SJCRH30 (cell line): ENCODE measurements around the gene ZNF580. TPM values are rescaled to one million over a fixed set of nuclear protein-coding genes. Genes with fewer than 3 reads are reported as not detected.

Experiments used
- DNase-seq, 2 experiments: peaks; one replicate each; pipeline ENCODE4 v3.0.0-alpha.2; 2015 to 2020
- H3K27ac ChIP-seq: fragments of 250-450 bp; sonication (Bioruptor Pico); 2 replicates; pipeline ENCODE4 v1.5.1; 2020; ENCODE audit warnings: mild to moderate bottlenecking, moderate library complexity
- H3K27me3 ChIP-seq: fragments of 250-450 bp; sonication (Bioruptor Pico); 2 replicates; pipeline ENCODE4 v1.5.1; 2020; ENCODE audit warnings: mild to moderate bottlenecking, moderate library complexity
- H3K36me3 ChIP-seq: fragments of 250-450 bp; sonication (Bioruptor Pico); 2 replicates; pipeline ENCODE4 v1.5.1; 2020; ENCODE audit warnings: mild to moderate bottlenecking, moderate library complexity
- H3K4me1 ChIP-seq: fragments of 250-450 bp; sonication (Bioruptor Pico); 2 replicates; pipeline ENCODE4 v1.5.1; 2020; ENCODE audit warnings: mild to moderate bottlenecking, moderate library complexity
- H3K4me3 ChIP-seq: fragments of 250-450 bp; sonication (Bioruptor Pico); 2 replicates; pipeline ENCODE4 v1.5.1; 2020; ENCODE audit warnings: mild to moderate bottlenecking, moderate library complexity
- H3K9me3 ChIP-seq: fragments of 250-450 bp; sonication (Bioruptor Pico); replicated peaks from 2 replicates; pipeline ENCODE4 v1.5.1; 2020; ENCODE audit warnings: mild to moderate bottlenecking, moderate library complexity
- total RNA-seq: library from RNA; depleted of rRNA; stranded (reverse); fragments of >200 nt; shearing (Covaris generic); gene quantifications from 2 replicates; pipeline ENCODE4 v1.2.3, GENCODE V29; 2014; rRNA removed

Gene ZNF580, protein sequence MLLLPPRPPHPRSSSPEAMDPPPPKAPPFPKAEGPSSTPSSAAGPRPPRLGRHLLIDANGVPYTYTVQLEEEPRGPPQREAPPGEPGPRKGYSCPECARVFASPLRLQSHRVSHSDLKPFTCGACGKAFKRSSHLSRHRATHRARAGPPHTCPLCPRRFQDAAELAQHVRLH
- 7.9 and 8.0 TPM in 2 replicates for total RNA-seq

GRCh38 chr19:55640577-55641425, at the start of gene ZNF580:
Gene ZNF580 (plus strand): TSS chr19:55641002. CDS start chr19:55642509, 1,507 bp downstream.
- peak within 1 kb of the TSS; percentile 84 for H3K4me3 ChIP-seq
- peak; percentile 75 to 80 for DNase-seq
- H3K36me3 ChIP-seq: peaks cover 13% of the 10 kb centered on the region
- peaks cover 9% of the 10 kb centered on the region; the same call in 1 of the 2 replicates for H3K4me1 ChIP-seq
- peak within 1 kb of the TSS; percentile 51 for H3K27ac ChIP-seq
- H3K27me3 ChIP-seq: no peaks in the 10 kb centered on the region
- no peaks in the 10 kb centered on the region for H3K9me3 ChIP-seq

DNA sequence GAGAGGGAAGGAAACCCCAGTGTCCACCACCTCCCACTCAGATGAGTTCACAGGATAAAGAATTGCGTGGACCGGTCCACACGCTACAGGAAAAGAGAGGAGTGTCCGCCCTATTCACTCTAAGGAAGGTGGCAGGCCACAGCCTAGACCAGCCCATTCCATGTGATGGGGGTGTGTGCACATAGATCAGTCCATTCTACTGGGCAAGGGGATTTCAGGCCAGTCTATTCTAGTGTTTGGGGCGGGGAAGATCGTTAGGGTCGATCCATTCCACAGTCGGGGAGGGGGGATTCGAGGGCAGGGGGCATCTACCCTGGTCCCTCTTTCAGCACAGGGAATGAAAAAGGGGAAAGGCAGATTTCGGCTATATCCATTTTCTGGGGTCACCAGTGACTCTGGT, 49.2 kb upstream of the ZNF580 start:
- H3K9me3 ChIP-seq: no peaks in the 10 kb centered on the region
- H3K27me3 ChIP-seq: no peaks in the 10 kb centered on the region
- H3K4me1 ChIP-seq: peaks cover 5% of the 10 kb centered on the region
- H3K4me3 ChIP-seq: no peak overlapping the region
- peaks cover 22% of the 10 kb centered on the region for H3K36me3 ChIP-seq
- no peak for DNase-seq
- H3K27ac ChIP-seq: no peak overlapping the region

DNA sequence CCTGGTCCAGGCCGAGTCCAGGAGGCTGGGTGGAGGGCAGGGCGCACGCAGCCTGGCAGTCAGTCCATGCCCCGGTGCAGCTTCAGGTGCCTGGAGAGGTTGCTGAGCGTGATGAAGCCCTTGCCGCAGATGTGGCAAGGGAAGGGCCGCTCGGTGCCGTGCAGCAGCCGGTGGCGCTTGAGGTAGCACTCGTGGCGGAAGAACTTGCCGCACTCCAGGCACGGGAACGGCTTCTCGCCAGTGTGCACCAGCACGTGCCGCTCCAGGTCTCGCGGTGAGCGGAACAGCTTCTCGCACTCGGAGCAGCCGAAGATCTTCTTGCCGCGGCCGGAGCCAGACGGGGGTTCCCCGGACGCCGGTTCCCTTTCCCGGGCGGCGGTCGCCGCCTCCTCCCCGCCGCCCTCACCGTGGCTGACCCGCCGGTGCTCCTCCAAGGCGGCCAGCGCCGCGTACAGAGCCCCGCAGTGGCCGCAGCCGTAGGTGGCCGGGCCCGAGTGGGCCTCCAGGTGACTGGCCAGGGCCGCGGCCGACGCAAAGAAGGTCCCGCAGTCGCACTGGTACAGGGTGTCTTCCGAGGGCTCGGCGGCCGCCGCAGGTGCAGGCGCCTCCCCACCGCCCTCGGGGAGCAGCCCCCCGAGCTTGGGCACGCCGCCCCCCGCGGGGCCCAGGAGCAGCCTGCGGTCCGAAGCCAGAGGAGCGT, 48.3 kb upstream of the ZNF580 start:
- Histone ChIP-seq H3K27me3 (no peaks in the 10 kb centered on the region), H3K27ac (no peak overlapping the region), H3K9me3 (no peaks in the 10 kb centered on the region), H3K4me1 (no peaks in the 10 kb centered on the region), H3K36me3 (peaks cover 26% of the 10 kb centered on the region), H3K4me3 (no peak overlapping the region)
- no peak for DNase-seq

DNA sequence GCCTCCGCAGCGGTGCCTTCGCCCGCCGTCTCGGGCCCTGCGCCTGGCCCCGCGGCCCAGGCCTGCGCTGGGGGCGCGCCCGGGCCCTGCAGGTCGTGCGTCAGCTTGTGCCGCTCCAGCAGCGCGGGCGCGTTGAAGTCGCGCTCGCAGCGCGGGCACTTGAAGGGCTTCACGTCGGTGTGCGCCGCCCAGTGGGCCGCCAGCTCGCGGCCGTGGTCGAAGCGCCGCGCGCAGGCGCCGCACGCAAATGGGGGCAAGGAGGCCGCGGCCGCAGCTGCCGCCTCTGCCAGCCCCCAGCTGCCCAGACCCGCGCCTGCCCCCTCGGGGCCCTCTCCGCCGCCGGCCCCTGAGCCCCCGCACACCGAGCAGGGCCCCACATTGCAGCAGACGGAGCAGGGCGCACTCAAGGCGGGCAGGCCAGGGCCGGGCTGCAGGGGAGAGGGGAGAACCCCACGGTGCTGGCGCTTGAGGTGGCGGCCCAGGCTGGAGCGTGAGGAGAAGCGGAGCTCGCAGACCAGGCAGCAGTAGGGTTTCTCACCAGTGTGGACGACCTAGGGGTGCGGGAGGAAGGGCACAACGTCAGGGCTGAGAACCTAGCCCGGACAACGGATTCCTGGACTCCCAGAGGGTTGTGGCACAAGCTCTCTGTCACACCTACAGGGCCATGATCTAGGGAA, 47.6 kb upstream of the ZNF580 start:
- Histone ChIP-seq H3K36me3 (peaks cover 26% of the 10 kb centered on the region), H3K9me3 (no peaks in the 10 kb centered on the region), H3K27ac (no peak overlapping the region), H3K4me3 (no peak overlapping the region), H3K27me3 (no peaks in the 10 kb centered on the region), H3K4me1 (no peaks in the 10 kb centered on the region)
- DNase-seq: no peak

- Histone ChIP-seq H3K4me3 (no peak overlapping the region), H3K36me3 (peaks cover 26% of the 10 kb centered on the region), H3K4me1 (no peaks in the 10 kb centered on the region), H3K9me3 (no peaks in the 10 kb centered on the region), H3K27ac (no peak overlapping the region), H3K27me3 (no peaks in the 10 kb centered on the region)
- DNase-seq: no peak
Observed at GRCh38 chr19:55594996-55595545, 45.7 kb upstream of the ZNF580 start.

GRCh38 chr19:55596304-55596703, 44.5 kb upstream of the ZNF580 start:
- DNase-seq: no peak
- no peak overlapping the region for H3K27ac ChIP-seq

GRCh38 chr19:55597501-55597921, 43.3 kb upstream of the ZNF580 start:
- H3K9me3 ChIP-seq: no peaks in the 10 kb centered on the region

More at GRCh38 chr19:55596304-55596703, 44.5 kb upstream of the ZNF580 start:
- Histone ChIP-seq H3K4me3 (no peak overlapping the region), H3K4me1 (no peaks in the 10 kb centered on the region), H3K27me3 (no peaks in the 10 kb centered on the region), H3K36me3 (peaks cover 26% of the 10 kb centered on the region), H3K9me3 (no peaks in the 10 kb centered on the region)

GRCh38 chr19:55598034-55598433, 42.8 kb upstream of the ZNF580 start:
- H3K36me3 ChIP-seq: peaks cover 26% of the 10 kb centered on the region
- no peak overlapping the region for H3K27ac ChIP-seq
- DNase-seq: no peak

More at GRCh38 chr19:55597501-55597921, 43.3 kb upstream of the ZNF580 start:
- Histone ChIP-seq H3K27ac (no peak overlapping the region), H3K4me1 (no peaks in the 10 kb centered on the region), H3K4me3 (no peak overlapping the region), H3K36me3 (peaks cover 26% of the 10 kb centered on the region), H3K27me3 (no peaks in the 10 kb centered on the region)
- DNase-seq: no peak

DNA sequence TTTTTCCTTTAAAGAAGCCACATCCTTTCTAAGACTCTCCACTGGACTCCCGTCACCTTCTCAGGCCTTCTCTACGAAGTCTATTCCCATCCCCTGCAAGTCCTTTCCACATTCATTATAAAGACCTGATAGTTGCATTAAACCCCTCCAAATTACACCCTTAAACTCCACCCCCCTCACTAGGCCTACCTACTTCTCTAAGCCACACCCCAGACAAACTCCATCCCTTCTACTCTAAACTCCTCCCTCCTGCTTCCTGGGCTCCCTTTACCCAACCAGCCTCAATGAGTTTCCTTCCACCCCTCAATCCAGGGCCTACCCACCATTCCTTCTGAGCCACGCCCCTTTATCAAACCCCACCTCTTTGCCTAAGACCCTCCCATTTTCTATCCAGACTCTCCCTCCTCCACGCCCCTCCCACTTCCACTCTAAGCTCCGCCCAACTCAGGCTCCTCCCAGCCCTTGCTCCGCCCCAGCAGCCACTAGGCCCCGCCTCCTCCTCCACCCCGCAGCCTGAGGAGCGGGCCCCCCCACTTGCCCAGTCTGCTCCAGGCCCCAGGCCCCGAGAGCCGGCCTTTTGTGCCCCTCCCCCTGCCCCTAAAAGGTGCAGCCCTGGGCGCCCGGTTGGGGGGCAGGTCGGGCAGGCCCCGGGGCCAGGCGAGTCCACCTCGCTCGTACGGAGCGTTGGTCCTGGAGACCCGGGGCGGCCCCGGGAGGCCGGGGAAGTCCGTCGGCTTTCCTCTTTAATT, 41.9 kb upstream of the ZNF580 start:
- no peaks in the 10 kb centered on the region for H3K9me3 ChIP-seq
- no peaks in the 10 kb centered on the region for H3K27me3 ChIP-seq

More at GRCh38 chr19:55598034-55598433, 42.8 kb upstream of the ZNF580 start:
- Histone ChIP-seq H3K4me3 (no peak overlapping the region), H3K9me3 (no peaks in the 10 kb centered on the region), H3K27me3 (no peaks in the 10 kb centered on the region), H3K4me1 (no peaks in the 10 kb centered on the region)

GRCh38 chr19:55599468-55599841, 41.3 kb upstream of the ZNF580 start, which contains the start of gene FIZ1:
Gene FIZ1 (minus strand): TSS chr19:55599517. CDS start chr19:55597865, 1,652 bp downstream.
- H3K9me3 ChIP-seq: no peaks in the 10 kb centered on the region
- DNase-seq: peak; percentile 99
- H3K36me3 ChIP-seq: peaks cover 20% of the 10 kb centered on the region
- peak within 1 kb of the TSS; percentile 98 for H3K27ac ChIP-seq
- H3K4me3 ChIP-seq: peak within 1 kb of the TSS; percentile 76
- peaks cover under 1% of the 10 kb centered on the region; the same call in 1 of the 2 replicates for H3K4me1 ChIP-seq
- H3K27me3 ChIP-seq: no peaks in the 10 kb centered on the region

More for the DNA sequence above, 41.9 kb upstream of the ZNF580 start:
- Histone ChIP-seq H3K4me1 (no peaks in the 10 kb centered on the region), H3K27ac (peak overlapping the region; percentile 98), H3K36me3 (peaks cover 21% of the 10 kb centered on the region), H3K4me3 (peak overlapping the region; percentile 76)
- peak; percentile 94 to 98 for DNase-seq

DNA sequence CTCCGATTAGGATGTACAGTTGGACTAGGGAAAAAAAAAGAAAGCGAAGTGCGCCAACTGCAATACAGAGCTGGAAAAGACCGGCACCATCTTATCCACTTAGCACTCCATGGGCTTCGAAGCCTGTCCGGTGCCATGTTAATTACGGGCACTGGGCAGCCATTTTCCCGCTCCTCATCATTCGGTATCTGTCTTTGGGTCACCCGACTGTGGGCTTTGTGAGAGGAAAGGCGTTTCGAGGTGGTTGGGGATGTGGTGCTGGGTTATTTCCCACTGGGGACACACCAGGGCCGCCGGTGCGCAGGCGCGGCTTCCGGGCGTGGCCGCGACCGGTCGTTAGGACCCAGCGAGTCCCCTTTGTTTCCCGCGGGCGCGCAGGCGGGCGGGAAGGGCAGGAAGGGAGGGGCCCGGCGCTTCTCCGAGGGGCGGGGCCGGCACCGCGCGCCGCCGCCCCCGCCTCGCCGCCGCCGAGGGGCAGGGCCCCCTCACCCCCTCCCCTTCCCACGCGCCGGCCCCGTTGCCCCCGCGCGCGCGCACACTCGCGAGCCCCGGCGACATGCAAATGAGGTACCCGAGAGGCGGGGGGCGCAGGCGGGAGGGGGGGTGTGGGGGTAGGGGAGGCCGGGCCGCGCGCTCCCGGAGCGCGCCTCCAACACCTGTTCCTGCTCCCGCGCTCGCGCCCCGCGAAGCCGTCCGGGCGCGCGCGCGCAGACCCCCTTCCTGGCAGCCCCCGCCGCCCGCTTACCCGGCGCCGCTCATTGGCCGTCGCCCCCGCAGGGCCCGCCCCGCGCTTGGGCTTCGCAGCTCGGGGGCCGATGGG, 40.8 kb upstream of the ZNF580 start, which contains the start of gene ZNF524:
Gene ZNF524, plus strand, starts transcription at position 447 of the 820 bp plus-strand sequence. CDS start 1,825 bp downstream, outside the sequence.
- Histone ChIP-seq H3K36me3 (peaks cover 15% of the 10 kb centered on the region), H3K27ac (peak within 1 kb of the TSS; percentile 98), H3K4me3 (peak within 1 kb of the TSS; percentile 76), H3K4me1 (peaks cover 4% of the 10 kb centered on the region; the same call in 1 of the 2 replicates), H3K9me3 (no peaks in the 10 kb centered on the region), H3K27me3 (no peaks in the 10 kb centered on the region)
- DNase-seq: peak; percentile 89 to 94

DNA sequence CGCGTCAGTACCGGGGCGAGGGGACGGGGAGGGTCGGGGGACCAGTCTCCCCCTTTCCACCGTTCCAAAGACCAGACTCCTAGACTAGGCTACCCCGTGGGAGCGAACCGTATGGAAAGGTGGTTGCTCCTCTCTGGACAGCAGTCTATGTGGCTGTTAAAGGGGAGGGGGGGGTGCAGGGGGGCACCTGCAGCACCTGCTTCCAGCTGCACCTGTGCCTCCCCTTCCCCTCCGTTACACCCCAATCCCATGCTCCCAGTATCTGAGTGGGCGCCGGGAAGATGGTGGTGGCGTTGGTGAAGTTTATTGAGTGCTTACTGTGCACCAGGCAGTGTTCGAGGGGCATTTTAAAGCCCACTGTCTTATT, 40.2 kb upstream of the ZNF580 start:
- DNase-seq: no peak
- Histone ChIP-seq H3K27ac (no peak overlapping the region), H3K4me1 (peaks cover 4% of the 10 kb centered on the region; the same call in 1 of the 2 replicates), H3K4me3 (peak overlapping the region; percentile 76), H3K27me3 (no peaks in the 10 kb centered on the region), H3K36me3 (peaks cover 9% of the 10 kb centered on the region), H3K9me3 (no peaks in the 10 kb centered on the region)
